HG02943 (cell line): ENCODE data around the gene ARHGAP44.

Source experiments
- ATAC-seq: cut with Tn5 transposase; IDR thresholded peaks from one replicate; pipeline ENCODE4 v1.9.1; 2021; ENCODE audit warnings: mild to moderate bottlenecking, low read depth, moderate library complexity; ENCODE audit not compliant: unreplicated experiment

The ARHGAP44 gene

GRCh38 chr17:12789481-12790248 lies at the start of gene ARHGAP44:
TSS of gene ARHGAP44 (plus strand) at chr17:12789498. CDS start at chr17:12789839, 341 bp downstream.
- peak; percentile 82 for ATAC-seq

- no peak for ATAC-seq
These were observed 49.8 kb upstream of the ARHGAP44 start for GRCh38 chr17:12739500-12739899.

GRCh38 chr17:12743046-12743445 lies 46.3 kb upstream of the ARHGAP44 start:
- ATAC-seq: no peak

- no peak for ATAC-seq
These were observed 45.0 kb upstream of the ARHGAP44 start for GRCh38 chr17:12744298-12744697.

GRCh38 chr17:12744786-12745185 lies 44.5 kb upstream of the ARHGAP44 start:
- ATAC-seq: no peak

GRCh38 chr17:12745486-12745885 lies 43.8 kb upstream of the ARHGAP44 start:
- ATAC-seq: no peak

GRCh38 chr17:12756786-12757185 lies 32.5 kb upstream of the ARHGAP44 start:
- ATAC-seq: no peak

- no peak for ATAC-seq
These were observed 30.2 kb upstream of the ARHGAP44 start for GRCh38 chr17:12759090-12759489.

- ATAC-seq: no peak
These were observed 23.8 kb upstream of the ARHGAP44 start for GRCh38 chr17:12765548-12765947.

GRCh38 chr17:12768255-12768654 lies 21.0 kb upstream of the ARHGAP44 start:
- ATAC-seq: no peak

- no peak for ATAC-seq
These were observed 19.3 kb upstream of the ARHGAP44 start for GRCh38 chr17:12769981-12770380.

GRCh38 chr17:12773153-12773552 lies 16.1 kb upstream of the ARHGAP44 start:
- ATAC-seq: no peak

GRCh38 chr17:12789075-12789480 lies 220 bp upstream of the ARHGAP44 start:
- peak; percentile 72 for ATAC-seq

GRCh38 chr17:12790249-12791106 lies 1.2 kb downstream of the ARHGAP44 start:
- ATAC-seq: no peak

GRCh38 chr17:12794919-12795532 lies 5.7 kb downstream of the ARHGAP44 start:
- ATAC-seq: no peak

- ATAC-seq: no peak
These were observed 11.6 kb downstream of the ARHGAP44 start for GRCh38 chr17:12800855-12801365.

GRCh38 chr17:12806630-12807029 lies 17.3 kb downstream of the ARHGAP44 start:
- no peak for ATAC-seq

- ATAC-seq: no peak
These were observed 19.4 kb downstream of the ARHGAP44 start for GRCh38 chr17:12808723-12809122.

- no peak for ATAC-seq
These were observed 23.6 kb downstream of the ARHGAP44 start for GRCh38 chr17:12812877-12813276.

GRCh38 chr17:12813664-12814063 lies 24.4 kb downstream of the ARHGAP44 start:
- ATAC-seq: no peak

- no peak for ATAC-seq
These were observed 25.4 kb downstream of the ARHGAP44 start for GRCh38 chr17:12814718-12815117.
